HG03439 (cell line): ENCODE measurements around the gene FHOD1.

Source experiments
- ATAC-seq: cut with Tn5 transposase; IDR thresholded peaks from one replicate; pipeline ENCODE4 v1.9.1; 2021; ENCODE audit warnings: mild to moderate bottlenecking, moderate library complexity; ENCODE audit not compliant: unreplicated experiment

The FHOD1 gene

DNA sequence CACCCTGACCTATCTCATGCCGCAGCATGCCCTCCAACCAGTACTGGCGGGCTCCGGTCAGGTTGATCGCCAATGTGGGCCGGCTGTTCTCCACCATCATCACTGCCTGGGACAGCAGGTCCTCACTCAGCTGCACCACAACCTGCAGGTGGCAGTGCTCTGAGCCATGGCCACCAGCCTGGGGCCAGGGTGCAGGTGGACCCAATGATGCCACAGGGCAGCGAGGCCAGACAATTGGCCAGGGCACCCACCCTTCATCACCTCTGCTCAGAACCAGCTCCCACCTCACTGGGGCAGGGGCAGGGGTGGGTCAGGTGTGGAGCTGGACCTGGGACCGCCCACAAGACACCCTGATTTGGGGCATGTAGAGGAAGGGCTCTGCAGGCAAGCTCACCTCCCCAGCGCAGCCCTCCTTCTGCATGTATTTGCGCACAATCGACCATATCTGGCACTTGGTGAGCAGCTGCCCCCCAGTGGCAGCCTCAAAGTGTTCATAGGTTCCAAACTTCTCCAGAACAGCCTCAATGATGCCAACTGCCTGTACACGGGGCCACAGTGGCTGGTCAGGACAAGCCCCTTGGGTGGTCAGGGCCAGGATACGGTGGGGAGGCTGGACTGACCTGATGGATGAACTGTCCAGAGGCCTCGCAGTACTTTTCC, 67.7 kb downstream of the FHOD1 start:
- no peak for ATAC-seq
